Activated naive CD8-positive, alpha-beta T cell treated with anti-CD3 and anti-CD28 coated beads, Interleukin-2, amount 50 U/mL, for 16 hours (primary cell): ENCODE results near the gene CCDC24.

Source experiments
- DNase-seq: peaks from one replicate; pipeline ENCODE4 v3.0.0-alpha.2; 2020; ENCODE audit warnings: low read depth, low spot score

The CCDC24 gene

DNA sequence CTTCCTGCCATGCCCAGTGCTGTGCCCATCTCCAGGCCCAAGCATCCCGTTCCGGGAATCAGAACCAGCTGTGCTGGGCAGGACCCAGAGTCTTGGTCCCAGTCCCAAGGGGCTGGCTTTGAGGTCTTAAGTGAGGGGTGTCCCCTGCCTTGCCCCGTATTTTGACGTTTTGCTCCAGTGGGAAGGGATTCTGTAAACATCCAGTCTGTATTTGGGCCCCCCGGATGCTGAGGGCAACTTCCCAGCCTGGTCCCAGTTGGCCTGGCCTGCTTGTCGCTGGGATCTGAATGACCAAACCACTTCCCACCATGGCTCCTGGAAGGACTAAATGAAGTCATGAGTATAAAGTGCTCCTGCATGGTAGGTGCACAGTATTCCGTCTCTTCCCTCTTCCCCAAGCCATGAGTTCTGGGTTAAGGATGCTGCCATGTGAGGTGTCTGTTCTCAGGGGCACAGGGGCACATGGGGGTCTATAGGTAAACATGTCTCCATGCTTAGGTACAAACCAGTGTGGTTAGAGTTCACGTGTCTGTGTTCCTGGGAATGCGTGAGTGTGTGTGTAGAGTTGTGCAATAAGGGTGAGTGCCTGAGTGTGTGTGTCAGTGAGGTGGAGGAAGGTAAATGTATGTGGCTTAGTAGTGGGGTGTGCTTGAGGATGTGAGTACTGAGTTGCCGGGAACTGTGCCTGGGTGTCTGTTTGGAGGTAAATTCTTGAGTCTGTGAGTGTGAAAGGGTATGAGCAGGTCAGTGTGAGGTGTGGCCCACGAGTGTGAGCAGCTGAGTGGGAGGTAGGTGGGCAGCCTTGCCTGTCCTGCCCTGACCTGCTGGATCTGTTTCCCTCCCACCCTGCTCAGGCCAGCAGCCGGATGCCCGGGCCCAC is 10.9 kb upstream of the CCDC24 start:
- no peak for DNase-seq

DNA sequence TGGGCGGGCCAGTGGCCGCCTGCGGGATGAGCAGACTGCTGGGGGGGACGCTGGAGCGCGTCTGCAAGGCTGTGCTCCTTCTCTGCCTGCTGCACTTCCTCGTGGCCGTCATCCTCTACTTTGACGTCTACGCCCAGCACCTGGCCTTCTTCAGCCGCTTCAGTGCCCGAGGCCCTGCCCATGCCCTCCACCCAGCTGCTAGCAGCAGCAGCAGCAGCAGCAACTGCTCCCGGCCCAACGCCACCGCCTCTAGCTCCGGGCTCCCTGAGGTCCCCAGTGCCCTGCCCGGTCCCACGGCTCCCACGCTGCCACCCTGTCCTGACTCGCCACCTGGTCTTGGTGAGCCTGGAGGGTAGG is 10.3 kb upstream of the CCDC24 start:
- no peak for DNase-seq

DNA sequence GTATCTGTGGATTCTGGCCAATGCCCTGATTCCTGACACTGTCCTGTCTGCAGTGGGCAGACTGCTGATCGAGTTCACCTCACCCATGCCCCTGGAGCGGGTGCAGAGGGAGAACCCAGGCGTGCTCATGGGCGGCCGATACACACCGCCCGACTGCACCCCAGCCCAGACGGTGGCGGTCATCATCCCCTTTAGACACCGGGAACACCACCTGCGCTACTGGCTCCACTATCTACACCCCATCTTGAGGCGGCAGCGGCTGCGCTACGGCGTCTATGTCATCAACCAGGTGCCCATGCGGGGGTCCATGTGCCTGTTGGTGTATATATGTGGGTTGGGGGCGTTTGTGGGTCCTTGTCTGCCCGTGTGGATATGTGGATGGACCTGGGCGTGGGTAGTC is 9.8 kb upstream of the CCDC24 start:
- DNase-seq, result no peak

DNA sequence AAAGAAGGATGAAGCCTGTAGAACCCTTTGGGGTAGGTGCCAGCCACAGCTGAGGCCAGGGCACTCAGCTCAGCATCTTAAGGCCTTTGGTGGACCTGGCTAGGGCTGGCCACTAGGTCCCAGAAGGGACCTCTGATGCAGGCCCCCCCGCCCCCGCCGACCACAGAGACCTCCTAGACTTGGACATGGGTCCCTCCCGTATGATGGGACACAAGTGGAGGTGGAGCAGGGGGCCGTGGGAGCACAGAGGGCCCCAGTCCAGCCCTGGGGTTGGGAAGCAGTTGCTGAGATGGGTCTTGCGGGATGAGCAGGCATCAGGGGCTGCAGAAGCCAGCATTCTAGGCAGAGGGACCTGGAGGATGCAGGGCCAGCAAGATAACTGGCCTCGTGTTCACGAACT is 9.2 kb upstream of the CCDC24 start:
- no peak for DNase-seq

DNA sequence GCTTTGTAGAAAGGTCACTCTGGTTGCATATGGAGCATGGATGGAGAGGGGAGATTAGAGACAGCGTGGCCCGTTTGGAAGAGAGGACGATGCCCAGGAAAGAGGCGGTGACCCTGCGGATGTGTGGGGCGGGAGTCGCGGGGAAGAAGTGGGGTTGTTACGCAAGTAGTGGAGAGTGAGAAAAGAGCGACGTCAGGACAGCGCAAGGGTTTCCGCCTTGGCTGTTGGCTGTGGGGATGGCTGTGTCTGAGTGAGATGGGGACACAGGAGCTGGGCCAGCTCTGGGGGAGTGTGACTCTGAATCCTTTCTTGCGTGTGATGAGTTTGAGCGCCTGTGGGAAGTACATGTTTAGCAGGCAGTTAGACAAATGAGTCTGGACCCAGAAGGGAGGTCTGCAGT is 8.6 kb upstream of the CCDC24 start:
- DNase-seq, result no peak

DNA sequence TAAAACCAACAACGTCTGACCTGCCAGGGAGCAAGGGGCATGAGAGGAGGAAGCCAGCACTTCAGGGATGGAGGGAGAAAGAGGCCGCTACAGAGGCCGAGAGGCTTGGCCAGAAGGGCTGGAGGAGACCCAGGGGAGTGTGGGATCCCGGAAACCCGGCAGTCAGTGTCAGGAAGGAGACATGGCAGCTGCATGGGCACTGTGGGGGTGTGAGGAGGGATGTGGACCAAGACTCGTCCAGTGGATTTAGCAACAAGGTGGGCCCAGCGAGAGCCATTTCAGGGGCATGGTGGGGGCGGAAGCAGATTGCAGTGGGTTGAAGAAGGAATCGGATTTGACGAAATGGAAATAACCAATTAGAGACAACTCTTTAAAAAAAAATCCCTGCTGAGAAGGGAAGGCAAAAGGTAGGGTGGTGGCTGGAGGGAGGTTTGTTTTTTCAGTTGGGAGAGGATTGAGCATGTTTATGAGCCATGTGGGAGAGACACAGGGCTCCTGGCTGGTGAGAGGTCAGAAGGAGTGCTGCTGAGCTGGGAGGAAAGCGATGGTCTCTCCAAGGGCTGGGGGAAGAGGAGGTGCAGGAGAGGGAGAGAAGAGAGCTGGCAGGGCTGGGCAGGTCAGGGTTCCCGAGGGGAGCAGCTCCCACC is 8.0 kb upstream of the CCDC24 start:
- DNase-seq, result no peak

DNA sequence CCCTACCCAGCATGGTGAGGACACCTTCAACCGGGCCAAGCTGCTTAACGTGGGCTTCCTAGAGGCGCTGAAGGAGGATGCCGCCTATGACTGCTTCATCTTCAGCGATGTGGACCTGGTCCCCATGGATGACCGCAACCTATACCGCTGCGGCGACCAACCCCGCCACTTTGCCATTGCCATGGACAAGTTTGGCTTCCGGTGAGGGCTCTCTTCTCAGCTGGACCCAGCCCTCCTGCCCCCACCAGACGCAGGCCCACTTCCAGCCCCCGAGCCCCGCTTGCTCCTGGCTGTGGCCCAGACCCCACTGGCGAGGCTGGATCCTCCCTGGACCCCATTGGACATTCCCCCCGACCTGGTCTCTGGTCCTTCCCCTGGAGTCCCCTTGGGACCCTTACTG is 6.5 kb upstream of the CCDC24 start:
- no peak for DNase-seq

DNA sequence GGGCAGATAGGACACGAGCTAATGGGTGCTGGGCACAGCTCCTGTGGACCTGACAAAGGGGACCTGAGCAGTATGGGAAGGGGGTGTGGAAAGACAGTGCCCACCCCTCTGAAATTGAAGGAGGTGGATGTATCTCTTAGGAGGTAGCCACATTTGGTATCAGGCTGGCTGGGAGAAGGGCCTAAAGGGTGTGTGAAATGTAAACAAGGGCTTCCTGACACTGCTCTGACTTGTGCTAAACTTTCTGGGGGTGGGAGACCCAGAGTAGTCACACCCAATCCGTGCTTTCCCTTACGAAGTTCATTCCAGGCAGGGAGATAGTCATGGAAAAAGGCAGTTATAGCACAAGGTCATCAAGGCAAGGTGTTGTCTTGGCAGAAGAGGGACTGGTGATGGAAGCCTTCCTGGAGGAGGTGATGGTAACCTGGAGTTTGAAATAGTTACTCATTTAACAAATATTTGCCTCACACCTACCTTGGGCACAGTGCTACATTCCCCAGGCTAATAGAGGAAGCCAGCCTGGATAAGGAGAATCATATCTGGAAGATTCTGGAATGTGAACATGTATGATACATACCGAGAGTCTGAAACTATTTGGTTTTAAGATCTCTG is 5.3 kb upstream of the CCDC24 start:
- DNase-seq, result no peak

DNA sequence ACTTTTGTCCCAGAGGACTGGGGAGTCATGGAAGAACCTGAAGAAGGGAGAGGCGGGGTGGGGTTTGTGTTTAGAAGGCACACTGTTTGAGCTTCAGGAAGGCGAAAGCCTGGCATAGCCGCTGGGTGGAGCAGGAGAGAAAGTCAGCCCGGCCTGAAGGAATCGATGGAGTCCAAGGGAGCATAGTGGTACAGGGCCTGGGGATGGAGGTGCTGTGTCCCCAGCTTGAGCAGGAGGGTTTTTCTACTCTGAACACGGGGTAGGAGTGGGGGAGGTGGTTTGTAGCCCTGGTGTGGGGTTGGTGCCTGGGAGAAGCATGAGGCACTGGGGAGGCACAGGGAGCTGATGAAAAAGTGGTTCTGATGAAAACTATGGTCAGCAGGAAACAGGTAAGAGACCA is 4.7 kb upstream of the CCDC24 start:
- no peak for DNase-seq

DNA sequence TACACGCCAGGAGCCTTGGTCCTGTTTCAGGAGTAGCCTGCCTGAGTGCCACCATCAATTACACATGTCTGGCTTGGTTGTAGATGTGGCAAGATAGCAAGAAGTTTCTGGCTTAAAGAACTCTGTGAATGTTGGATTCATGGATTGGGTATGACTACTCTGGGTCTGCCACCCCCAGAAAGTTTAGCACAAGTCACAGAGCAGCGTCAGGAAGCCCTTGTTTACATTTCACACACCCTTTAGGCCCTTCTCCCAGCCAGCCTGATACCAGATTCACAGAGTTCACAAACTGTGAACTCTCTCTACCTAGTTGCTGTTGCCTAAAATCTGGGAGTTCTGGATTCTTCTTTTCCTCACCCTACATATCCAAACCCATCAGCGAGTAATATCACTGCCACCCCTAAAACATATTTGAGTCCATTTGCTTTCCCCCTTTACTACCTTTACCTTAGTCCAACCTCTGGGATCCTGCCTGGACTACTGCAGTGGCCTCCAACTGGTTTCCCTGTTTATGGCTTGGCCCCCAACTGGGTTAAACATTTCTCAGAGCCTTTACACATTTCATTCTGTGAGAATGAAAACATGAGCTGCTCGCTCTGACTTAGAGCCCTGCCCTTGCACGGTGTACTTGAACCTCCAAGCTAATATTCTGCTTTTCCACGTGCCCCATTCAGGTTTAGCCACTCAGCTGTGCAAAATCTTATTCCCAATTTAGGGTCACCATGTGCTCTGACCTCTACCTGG is 4.1 kb upstream of the CCDC24 start:
- no peak for DNase-seq

DNA sequence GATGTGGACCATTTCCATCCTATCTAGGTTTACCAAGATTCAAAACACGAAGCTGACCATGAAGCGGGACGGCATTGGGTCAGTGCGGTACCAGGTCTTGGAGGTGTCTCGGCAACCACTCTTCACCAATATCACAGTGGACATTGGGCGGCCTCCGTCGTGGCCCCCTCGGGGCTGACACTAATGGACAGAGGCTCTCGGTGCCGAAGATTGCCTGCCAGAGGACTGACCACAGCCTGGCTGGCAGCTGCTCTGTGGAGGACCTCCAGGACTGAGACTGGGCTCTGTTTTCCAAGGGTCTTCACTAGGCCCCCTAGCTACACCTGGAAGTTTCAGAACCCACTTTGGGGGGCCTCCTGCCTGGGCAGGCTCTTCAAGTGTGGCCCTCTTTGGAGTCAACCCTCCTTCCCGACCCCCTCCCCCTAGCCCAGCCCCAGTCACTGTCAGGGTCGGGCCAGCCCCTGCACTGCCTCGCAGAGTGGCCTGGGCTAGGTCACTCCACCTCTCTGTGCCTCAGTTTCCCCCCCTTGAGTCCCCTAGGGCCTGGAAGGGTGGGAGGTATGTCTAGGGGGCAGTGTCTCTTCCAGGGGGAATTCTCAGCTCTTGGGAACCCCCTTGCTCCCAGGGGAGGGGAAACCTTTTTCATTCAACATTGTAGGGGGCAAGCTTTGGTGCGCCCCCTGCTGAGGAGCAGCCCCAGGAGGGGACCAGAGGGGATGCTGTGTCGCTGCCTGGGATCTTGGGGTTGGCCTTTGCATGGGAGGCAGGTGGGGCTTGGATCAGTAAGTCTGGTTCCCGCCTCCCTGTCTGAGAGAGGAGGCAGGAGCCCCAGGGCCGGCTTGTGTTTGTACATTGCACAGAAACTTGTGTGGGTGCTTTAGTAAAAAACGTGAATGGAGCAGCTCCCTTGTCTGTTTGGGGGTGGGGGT is 864 bp upstream of the CCDC24 start:
- no peak for DNase-seq

DNA sequence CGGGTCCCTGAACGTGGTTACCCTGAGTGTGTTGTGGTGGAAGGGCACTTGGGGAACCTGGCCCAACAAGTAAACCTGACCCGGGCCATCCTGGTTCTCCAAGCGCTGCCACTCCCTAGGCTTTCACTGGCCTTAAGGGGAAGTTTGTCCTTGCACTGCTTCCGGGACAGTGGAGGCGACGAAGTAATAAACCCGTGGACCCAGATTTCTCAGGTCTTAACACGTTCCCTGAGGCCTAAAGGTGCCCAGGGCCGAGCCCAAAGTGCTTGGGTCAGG is 261 bp upstream of the CCDC24 start:
- DNase-seq, result no peak

DNA sequence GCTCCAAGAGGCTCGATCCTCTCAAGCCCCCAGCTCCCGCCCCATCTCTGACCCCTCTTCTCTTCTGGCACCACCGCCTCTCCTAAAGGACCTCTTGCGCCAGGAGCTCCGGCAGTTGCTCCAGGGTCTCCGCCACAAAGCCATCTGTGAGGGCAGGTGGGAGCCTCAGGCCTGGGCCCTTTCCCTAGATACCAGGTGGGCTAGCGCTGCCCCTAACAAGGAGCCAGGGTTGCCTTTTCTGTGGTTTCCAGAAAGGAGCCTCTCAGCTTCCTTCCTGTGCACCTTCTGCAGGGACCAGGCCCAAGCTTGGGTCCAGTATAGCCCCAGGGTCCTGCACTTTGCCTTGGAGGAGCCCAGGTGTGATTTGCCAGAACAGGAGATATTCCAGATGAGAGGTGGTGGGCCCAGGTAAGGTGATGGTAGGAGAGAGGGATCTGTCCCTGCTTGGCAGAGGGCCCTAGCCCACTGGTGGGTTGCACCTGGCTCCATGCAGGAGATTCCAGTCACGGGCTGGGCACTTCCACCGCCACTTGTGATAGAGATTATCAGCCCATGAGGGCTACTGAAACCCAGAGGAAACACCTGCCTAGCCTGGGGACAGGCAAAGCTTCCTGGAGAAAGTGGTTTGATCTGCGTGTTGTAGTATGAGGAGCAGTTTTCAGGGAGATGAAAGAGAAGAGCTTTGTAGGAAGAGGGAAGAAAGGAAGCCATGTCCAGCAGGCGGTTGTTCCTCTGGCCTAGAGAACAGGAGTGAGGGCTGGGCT is 1.0 kb downstream of the CCDC24 start:
- DNase-seq, result no peak

DNA sequence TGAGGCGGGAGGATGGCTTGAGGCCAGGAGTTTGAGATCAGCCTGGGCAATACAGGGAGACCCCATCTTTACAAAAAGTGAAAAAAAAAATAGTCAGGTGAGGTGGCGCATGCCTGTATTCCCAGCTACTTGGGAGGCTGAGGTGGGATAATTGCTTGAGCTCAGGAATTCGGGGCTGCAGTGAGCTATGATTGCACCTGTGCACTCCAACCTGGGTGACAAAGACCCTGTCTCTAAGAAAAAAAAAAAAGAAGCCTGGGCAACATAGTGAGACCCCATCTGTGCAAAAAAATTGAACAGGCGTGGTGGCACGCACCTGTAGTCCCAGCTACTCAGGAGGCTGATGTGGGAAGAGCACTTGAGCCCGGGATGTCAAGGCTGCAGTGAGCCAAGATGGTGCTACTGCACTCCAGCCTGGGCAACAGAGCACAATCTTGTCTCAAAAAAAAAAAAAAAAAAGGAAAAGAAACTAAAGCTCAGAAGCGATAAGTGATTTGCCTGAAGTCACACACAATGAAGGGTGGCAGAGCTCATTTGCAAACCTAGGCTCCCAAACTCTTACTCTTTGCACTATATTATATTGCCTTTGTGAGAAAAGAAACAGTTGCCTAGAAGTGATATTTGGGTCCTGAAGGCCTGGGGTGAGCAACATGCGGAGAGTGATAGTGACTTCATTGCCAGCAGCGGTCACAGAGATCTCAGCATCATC is 2.0 kb downstream of the CCDC24 start:
- no peak for DNase-seq

DNA sequence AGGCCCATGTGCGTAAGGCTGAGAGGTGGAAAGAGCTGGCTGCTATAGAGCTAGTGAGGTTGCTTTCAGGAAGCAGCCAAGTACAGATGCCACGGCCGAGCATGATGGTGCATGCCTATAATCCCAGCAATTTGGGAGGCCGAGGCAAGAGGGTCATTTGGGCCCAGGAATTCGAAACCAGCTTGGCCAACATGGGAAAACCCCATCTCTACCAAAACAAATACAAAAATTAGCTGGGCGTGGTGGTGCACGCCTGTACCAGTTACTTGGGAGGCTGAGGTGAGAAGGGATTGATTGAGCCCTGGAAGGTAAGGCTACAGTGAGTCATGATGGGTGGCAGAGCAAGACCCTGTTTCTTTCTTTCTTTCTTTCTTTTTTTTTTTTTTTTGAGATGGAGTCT is 2.7 kb downstream of the CCDC24 start:
- no peak for DNase-seq

DNA sequence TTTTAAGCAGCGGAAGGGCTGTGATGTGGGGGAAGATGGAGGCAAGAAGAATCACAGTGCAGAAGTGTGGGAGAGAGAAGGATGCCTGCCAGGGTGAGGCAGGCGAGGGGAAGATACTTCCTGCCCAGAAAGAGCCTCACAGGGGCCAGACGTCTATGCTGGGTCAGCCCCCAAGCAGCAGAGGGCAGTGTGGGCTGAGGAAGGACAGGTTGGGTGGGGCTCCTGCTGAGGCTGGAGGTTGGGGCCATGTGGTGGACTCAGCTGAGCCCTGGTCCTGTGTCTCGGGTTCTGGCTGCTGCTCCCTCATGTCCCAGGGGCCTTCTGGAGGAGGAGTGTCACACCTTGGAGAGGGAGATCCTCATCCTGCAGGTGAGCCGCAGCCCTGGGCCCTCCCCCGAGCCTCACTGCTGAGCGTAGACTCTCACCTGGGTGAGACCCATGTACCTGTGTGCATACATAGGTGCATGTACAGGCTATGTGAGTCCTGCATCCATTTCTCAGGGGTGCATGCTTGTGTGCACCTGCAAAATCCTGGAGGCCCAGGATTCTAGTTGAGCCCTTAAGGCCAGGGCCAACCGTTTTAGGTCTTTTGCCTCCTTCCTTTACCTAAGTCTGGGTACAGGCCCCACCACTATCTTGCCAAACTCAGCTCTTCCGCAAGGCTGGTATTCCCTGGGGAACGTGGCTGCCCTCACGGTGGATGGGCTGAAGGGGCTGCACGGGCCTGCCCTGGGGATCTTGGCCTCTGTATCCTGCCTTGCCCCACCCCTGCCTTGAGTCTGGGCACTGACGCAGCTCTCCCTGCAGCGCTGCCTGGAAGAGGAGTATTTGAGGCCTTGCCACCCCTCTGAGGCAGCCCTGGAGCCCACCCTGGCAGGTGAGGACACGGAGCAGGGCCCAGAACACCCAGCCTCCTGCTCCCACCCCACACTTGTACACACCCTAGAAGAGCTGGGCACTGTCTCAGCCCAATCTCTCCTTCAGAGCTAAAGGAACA is 3.7 kb downstream of the CCDC24 start:
- no peak for DNase-seq

DNA sequence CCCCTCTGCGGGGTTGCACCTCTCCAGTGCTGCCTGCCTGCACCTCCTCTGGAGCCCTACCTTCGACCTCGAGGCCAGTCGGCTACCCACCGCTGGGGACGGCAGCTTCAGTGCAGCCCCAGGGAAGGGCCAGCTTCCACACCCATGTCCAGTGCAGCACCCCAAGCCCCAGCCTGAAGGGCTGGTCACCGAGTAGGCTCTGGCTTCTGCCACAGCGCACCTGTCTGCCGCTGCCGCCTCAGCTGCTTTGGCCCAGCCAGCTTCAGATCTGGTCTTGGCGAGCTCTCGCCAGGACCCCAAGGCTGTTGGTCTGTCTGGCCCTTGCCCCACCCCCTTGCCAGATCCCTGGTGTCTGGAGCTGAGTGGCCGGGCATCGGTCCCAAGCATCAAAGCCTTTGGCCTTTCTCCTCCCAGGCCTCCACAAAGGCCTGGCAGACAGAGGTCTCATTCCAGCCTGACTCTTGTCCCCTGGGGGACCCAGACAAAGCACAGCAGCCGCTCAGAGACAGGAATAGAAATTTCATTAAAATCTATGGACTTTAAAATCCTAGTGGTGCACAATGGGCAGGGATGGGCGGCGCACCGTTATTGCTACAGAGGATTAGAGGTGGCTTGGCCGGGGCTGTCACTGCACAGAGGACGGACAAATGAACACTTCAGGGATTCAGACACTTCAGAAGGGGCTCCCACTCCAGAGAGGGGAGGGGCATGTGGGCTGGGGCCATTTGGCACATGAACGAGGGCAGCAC is 4.8 kb downstream of the CCDC24 start:
- no peak for DNase-seq

DNA sequence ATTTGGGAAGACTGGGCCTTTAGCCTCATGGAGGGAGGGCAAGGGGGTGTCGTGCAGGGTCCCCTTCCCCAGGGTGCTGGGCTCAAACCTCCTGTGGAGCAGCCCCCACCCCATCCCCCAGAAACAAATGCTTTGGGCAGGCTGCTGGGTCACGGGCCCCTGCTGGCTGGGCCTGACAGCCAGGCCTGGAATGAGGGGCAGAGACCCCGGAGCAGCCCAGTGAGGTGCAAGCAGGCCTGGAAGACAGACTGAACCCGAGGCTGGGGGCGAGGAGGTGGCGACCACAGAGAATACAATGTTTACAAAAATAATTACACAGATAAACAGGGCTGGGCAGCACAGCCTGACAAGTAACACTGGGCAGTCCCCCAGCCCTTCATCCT is 5.3 kb downstream of the CCDC24 start:
- DNase-seq, result no peak
